KOPT-K1 (cell line): ENCODE data around the gene USP17L28.
"Not testable (repeated sequence)": the region's sequence is repeated elsewhere in the genome, so short reads cannot be mapped to it uniquely, and the experiment has no call there.

Source experiments
- H3K27ac ChIP-seq: fragments of 200-600 bp; sonication (generic); 2 replicates; pipeline ENCODE4 v1.5.1; 2016; ENCODE audit warnings: antibody characterized with exemption, mild to moderate bottlenecking, low read depth, low read length; ENCODE audit not compliant: poor library complexity, severe bottlenecking
- H3K36me3 ChIP-seq: fragments of 200-600 bp; sonication (generic); 2 replicates; pipeline ENCODE4 v1.5.1; 2017; ENCODE audit warnings: antibody characterized with exemption, mild to moderate bottlenecking, low read length, moderate library complexity; ENCODE audit not compliant: insufficient read depth
- H3K9me3 ChIP-seq: fragments of 200-600 bp; sonication (generic); 2 replicates; pipeline ENCODE4 v1.5.1; 2017; ENCODE audit warnings: antibody characterized with exemption, low read length, mild to moderate bottlenecking; ENCODE audit not compliant: insufficient read depth, poor library complexity, severe bottlenecking

Gene USP17L28

DNA sequence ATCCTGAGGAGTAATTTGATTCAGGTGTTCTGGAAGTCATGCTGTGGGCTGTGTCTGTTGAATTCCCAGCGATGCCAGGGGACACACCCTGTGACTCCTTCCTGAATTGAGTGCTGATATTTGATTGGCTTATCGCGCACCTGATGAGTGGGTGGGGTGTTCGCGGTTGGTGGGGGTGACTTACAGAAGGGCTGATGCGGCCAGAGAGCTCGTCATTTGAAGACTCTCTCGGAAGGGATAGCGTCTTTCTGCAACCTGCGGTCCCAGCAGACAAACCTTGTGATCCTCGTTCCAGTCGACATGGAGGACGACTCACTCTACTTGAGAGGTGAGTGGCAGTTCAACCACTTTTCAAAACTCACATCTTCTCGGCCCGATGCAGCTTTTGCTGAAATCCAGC is at the start of gene USP17L28:
Gene USP17L28 (plus strand): TSS at position 301 of the 400 bp plus-strand sequence. CDS start 0 bp downstream, at position 301.
- not testable (repeated sequence) for H3K9me3 ChIP-seq, H3K36me3 ChIP-seq, H3K27ac ChIP-seq

DNA sequence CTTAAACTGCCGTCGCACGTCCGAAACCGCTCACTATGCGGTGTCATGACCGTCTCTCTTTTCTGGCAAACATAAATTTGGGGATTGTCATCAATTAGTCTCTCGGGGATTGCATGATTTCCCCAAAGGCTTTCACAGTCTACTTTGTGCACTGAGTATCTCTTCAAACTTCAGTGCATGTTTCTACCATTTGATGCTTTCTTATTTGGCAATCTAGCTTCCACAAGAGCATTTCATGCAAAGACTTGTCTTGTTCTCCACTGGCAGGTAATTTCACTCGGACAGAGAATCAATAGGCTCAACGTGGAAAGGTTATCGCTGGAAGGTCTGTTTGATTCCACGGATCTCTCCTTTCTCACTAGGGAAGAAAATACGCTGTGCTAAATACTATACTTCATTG is 24.5 kb upstream of the USP17L28 start:
- H3K27ac ChIP-seq, H3K9me3 ChIP-seq, H3K36me3 ChIP-seq: not testable (repeated sequence)

GRCh38 chr4:9324865-9325264 is 23.8 kb upstream of the USP17L28 start, which contains the start of gene USP17L24:
Gene USP17L24 (plus strand): TSS chr4:9325165. CDS start chr4:9325165, 0 bp downstream.
- not testable (repeated sequence) for H3K27ac ChIP-seq, H3K9me3 ChIP-seq, H3K36me3 ChIP-seq

DNA sequence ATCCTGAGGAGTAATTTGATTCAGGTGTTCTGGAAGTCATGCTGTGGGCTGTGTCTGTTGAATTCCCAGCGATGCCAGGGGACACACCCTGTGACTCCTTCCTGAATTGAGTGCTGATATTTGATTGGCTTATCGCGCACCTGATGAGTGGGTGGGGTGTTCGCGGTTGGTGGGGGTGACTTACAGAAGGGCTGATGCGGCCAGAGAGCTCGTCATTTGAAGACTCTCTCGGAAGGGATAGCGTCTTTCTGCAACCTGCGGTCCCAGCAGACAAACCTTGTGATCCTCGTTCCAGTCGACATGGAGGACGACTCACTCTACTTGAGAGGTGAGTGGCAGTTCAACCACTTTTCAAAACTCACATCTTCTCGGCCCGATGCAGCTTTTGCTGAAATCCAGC is 19.1 kb upstream of the USP17L28 start, which contains the start of gene USP17L25:
Gene USP17L25 (plus strand): TSS at position 301 of the 400 bp plus-strand sequence. CDS start 0 bp downstream, at position 301.
- H3K9me3 ChIP-seq, H3K27ac ChIP-seq, H3K36me3 ChIP-seq: not testable (repeated sequence)

DNA sequence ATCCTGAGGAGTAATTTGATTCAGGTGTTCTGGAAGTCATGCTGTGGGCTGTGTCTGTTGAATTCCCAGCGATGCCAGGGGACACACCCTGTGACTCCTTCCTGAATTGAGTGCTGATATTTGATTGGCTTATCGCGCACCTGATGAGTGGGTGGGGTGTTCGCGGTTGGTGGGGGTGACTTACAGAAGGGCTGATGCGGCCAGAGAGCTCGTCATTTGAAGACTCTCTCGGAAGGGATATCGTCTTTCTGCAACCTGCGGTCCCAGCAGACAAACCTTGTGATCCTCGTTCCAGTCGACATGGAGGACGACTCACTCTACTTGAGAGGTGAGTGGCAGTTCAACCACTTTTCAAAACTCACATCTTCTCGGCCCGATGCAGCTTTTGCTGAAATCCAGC is 14.3 kb upstream of the USP17L28 start, which contains the start of gene USP17L26:
Gene USP17L26 (plus strand): TSS at position 301 of the 400 bp plus-strand sequence. CDS start 0 bp downstream, at position 301.
- not testable (repeated sequence) for H3K36me3 ChIP-seq, H3K27ac ChIP-seq, H3K9me3 ChIP-seq

DNA sequence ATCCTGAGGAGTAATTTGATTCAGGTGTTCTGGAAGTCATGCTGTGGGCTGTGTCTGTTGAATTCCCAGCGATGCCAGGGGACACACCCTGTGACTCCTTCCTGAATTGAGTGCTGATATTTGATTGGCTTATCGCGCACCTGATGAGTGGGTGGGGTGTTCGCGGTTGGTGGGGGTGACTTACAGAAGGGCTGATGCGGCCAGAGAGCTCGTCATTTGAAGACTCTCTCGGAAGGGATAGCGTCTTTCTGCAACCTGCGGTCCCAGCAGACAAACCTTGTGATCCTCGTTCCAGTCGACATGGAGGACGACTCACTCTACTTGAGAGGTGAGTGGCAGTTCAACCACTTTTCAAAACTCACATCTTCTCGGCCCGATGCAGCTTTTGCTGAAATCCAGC is 9.6 kb upstream of the USP17L28 start, which contains the start of gene USP17L5:
Gene USP17L5 (plus strand): TSS at position 301 of the 400 bp plus-strand sequence. CDS start 0 bp downstream, at position 301.
- not testable (repeated sequence) for H3K36me3 ChIP-seq, H3K27ac ChIP-seq

GRCh38 chr4:9343848-9344247 is 4.8 kb upstream of the USP17L28 start, which contains the start of gene USP17L27:
Gene USP17L27 (plus strand): TSS chr4:9344148. CDS start chr4:9344148, 0 bp downstream.
- not testable (repeated sequence) for H3K36me3 ChIP-seq, H3K9me3 ChIP-seq, H3K27ac ChIP-seq

More for the DNA sequence above, 9.6 kb upstream of the USP17L28 start, which contains the start of gene USP17L5:
- not testable (repeated sequence) for H3K9me3 ChIP-seq

DNA sequence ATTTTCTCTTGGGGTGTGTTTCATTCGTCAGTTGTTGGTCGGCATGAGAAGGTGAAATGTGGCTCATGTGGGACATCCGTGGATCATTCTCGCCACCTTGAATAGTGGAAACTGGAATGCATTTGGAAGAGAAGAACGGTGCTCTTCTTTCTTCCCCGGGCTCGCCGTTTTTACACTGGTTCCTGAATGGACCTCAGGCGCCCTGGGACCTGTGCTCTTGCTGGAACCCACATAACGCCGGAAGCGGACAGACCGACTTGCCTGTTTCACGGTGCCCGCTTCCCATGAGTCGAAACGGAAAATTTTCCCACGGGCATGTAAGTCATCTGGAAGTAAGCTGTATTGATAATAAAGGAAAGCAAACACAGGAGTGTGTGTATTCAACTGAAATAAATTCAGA is 2.2 kb downstream of the USP17L28 start:
- not testable (repeated sequence) for H3K36me3 ChIP-seq, H3K9me3 ChIP-seq, H3K27ac ChIP-seq

- not testable (repeated sequence) for H3K27ac ChIP-seq, H3K36me3 ChIP-seq
Measured at GRCh38 chr4:9353338-9353737, 4.6 kb downstream of the USP17L28 start, which contains the start of gene USP17L29. Gene USP17L29 (plus strand): TSS chr4:9353638. CDS start chr4:9353638, 0 bp downstream.

GRCh38 chr4:9362829-9363228 is 14.1 kb downstream of the USP17L28 start, which contains the start of gene USP17L30:
Gene USP17L30 (plus strand): TSS chr4:9363129. CDS start chr4:9363129, 0 bp downstream.
- not testable (repeated sequence) for H3K9me3 ChIP-seq, H3K36me3 ChIP-seq, H3K27ac ChIP-seq

More at GRCh38 chr4:9353338-9353737, 4.6 kb downstream of the USP17L28 start, which contains the start of gene USP17L29:
- H3K9me3 ChIP-seq, result not testable (repeated sequence)

- not testable (repeated sequence) for H3K9me3 ChIP-seq, H3K27ac ChIP-seq, H3K36me3 ChIP-seq
Measured at GRCh38 chr4:9379881-9380280, 31.2 kb downstream of the USP17L28 start.

DNA sequence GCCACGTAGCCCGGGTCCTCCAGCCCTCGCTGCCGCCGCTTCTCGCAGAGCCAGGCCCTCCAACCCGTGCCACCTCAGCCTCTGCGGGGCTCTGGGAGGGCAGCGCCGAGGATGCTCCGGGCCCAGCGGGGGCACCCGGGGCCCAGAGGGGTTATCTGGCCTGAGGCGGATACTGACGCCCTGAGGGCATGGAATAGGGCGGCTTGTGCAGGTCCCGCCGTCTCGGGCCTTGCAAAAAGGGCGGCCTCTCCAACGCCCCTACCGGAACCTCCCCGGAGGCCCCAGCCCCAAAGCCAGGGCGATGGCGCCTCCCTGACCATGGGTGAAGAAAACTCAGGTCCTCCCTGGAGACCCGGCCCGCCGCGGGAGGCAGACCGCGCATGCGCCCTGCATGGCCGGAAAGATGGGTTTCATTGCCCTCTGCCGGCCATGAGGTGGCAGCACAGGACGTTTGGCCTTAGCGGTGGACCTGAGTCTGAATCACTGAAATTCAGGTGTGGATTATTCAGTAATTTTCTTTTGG is 32.4 kb downstream of the USP17L28 start:
- H3K9me3 ChIP-seq, H3K27ac ChIP-seq, H3K36me3 ChIP-seq: not testable (repeated sequence)

DNA sequence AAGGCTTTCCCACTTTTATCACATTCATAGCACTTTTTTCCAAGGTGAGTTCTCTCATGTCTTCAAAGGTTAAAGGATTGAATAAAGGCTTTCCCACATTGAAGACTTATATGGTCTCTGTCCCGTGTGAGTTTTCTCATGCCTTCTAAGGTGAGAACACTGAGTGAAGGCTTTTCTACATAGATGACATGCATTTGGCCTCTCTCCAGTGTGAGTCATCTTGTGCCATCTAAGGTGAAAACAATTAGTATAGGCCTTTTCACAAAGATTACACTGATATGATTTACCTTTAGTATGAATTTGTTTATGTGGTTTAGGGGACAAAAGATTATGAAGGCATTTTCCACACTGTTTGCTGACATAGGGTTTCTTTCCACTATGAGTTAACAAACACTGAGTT is 35.4 kb downstream of the USP17L28 start:
- H3K36me3 ChIP-seq, result no peaks in the 10 kb centered on the region
- H3K27ac ChIP-seq, result no peak overlapping the region
- H3K9me3 ChIP-seq, result no peaks in the 10 kb centered on the region

DNA sequence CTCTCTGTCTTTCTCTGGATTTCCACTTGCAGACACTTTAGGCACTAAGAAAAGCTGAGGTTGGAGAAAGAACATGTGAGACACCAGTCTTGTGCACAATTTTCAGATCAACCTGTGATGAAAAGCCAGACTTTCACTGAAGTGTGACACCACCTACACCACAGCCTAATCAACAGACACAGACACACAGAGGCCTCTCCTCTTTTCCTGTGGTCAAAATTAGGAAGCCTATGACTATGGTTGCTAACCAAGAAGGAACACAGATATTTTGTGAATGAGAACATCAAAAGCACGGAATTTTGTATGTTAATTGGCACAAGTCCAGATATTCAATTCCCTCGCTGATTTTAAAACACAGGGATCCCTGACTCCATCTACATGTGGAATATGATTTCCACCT is 40.3 kb downstream of the USP17L28 start:
- H3K36me3 ChIP-seq, H3K9me3 ChIP-seq, H3K27ac ChIP-seq: not testable (repeated sequence)
